ENCODE results near the gene FRMD4A.

The FRMD4A gene

GRCh38 chr10:14294347-14295059, 36.2 kb downstream of the FRMD4A start:
- DNase-seq: no peak

DNA sequence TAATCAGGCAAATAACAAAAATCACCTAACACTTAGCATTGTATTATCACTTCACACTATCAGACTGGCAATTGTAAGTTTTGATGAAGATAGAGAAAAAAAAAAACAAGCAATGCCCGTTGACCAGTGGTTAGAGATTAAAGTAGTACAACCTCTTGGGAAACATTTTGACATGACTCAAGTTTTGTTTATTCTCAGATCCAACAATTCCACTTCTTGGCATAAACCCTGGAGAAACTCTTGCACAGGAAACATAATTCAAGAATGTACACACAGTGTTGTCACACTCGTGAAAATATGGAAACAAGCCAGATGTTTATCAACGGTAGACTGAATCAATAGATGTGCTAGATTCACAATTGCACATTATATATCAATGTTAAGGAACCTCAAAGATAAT, 37.2 kb downstream of the FRMD4A start:
- no peak for DNase-seq

GRCh38 chr10:14291296-14291695, 39.4 kb downstream of the FRMD4A start:
- no peak for DNase-seq

- no peak for DNase-seq
These were observed 44.7 kb downstream of the FRMD4A start for GRCh38 chr10:14285941-14286560.

- DNase-seq: no peak
These were observed 48.4 kb downstream of the FRMD4A start for GRCh38 chr10:14282276-14282675.

- no peak for DNase-seq
These were observed 52.2 kb downstream of the FRMD4A start for GRCh38 chr10:14278533-14278932.

DNA sequence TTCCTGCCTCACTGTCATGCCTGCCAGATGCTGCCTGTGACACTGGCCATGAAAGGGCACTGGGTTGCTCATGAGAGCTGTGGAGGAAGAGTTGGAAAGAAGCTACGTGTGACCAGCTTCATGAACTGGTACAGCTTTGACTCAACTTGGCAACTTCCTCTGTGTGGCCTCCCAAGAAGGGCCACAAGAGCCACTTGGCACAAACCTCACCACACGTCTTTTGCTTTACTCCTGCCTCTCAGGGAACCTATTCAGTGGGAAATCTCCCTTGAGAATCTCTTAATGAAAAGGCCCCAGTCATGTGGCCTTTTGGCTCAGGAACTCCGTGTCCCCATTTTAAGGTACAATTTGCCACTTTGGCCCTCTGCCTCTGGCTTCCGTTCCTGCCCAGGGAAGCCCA, 54.5 kb downstream of the FRMD4A start:
- no peak for DNase-seq

- DNase-seq: no peak
These were observed 59.1 kb downstream of the FRMD4A start for GRCh38 chr10:14271621-14272020.

DNA sequence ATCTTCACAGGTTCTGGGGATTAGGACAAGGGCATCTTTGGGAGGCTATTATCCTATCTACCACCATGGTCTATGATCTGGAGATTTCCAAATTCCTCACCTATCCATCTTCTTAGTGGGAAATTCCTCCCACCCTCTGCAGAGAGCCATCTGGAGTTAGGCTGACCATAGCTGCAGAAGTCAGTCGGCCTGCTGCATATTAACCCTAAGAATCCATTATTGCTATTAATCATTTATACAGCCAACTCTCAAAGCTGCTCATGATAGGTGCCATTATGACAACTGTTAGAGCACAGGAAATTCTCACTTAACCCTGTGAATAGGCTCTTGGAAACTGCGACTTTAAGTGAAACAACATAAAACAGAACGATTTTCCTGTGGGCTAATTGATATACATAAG, 60.4 kb downstream of the FRMD4A start:
- no peak for DNase-seq

GRCh38 chr10:14265709-14266108, 65.0 kb downstream of the FRMD4A start:
- DNase-seq: no peak

- no peak for DNase-seq
These were observed 67.8 kb downstream of the FRMD4A start for GRCh38 chr10:14262836-14263425.

DNA sequence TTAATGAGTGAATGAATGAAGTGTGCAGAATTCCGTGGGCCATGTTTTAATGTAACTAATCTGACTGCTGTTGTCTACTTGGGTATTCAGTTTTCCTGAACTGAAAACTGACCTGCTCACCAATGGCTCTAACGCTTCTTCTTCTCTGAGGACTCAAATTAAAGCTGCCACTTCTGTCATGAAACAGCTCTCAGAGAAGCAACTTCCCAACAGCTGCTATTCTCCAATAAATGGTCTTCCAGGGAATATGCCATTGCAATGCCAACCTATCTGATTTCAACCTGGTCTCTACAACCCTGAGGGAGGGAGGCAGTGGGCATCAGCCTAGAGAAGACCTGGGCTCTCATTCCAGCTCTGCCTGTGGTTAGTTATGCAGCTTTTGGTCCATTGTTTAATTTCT, 69.4 kb downstream of the FRMD4A start:
- DNase-seq: no peak

- DNase-seq: no peak
These were observed 70.8 kb downstream of the FRMD4A start for GRCh38 chr10:14259696-14260566.

- no peak for DNase-seq
These were observed 76.4 kb downstream of the FRMD4A start for GRCh38 chr10:14254368-14254767.

GRCh38 chr10:14253711-14254110, 77.0 kb downstream of the FRMD4A start:
- no peak for DNase-seq

- no peak for DNase-seq
These were observed 77.6 kb downstream of the FRMD4A start for GRCh38 chr10:14253079-14253478.

- no peak for DNase-seq
These were observed 80.1 kb downstream of the FRMD4A start for GRCh38 chr10:14250496-14251076.

DNA sequence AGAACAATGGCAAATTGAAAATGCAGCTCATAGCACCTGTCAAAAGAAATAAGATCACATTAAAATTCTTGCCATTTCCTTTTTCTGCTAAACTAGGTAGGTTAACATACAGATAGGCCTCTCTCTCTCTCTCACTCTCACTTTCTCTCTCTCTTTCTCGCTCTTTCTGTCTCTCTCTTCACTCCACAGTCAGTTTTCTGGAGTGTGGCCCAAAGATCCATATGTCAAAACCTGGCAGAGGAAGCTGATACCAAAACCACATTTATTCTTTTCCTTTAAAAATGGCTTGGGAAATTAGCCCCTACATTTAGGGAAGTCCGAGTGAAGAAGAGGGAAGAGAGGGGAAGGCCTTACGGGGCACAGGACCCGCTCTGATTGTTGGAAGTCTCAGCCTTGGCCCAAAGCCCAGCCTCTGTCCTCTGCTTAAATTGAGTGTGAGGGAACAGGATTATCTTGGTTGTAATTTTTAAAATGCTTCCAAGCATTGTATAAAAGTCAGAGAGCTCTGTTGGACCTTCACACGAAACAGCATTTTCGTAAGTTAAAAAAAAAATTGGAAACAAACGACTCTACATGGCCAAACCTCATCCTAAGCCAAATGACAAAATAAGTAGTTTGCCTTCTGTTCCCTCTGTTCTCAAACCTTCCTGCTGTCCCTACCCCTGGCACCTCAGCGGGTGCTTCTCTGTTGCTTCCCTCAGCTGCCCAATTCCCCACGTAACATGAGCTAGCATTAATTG, 83.2 kb downstream of the FRMD4A start:
- no peak for DNase-seq

DNA sequence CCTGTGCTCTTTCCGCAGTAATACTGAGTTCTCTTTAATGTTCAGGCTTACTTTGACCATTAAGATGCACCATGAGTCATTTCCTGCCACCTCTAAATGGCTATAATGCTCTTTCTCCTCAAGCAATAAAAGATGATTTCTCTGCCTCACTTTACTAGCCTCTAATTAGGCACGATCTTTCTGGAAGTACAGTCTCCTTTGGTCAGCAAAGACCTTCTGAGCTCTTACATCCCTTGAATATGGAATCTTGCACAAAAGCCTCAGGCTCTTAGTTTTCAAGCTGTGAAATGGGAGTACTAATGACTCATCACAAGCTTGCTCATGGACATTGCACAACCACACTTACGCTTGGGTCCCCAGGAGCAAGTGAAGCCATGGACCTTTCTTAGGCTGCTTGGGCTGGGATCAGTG, 85.9 kb downstream of the FRMD4A start:
- DNase-seq: no peak

GRCh38 chr10:14244147-14244546, 86.6 kb downstream of the FRMD4A start:
- DNase-seq: no peak

DNA sequence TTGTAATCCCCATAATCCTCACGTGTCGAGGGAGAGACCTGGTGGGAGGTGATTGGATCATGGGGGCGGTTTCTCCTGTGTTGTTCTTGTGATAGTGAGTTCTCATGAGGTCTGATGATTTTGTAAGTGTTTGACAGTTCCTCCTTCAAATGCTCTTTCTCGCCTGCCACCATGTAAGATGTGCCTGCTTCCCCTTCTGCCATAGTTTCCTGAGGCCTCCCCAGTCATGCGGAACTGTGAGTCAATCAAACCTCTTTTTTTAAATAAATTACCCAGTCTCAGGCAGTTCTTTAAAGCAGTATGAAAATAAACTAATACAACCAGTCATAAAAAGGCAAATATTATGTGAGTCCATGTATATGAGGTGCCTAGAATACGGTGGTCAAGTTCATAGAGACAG, 87.5 kb downstream of the FRMD4A start:
- DNase-seq: no peak

GRCh38 chr10:14241196-14241595, 89.5 kb downstream of the FRMD4A start:
- DNase-seq: no peak
